Transverse colon (tissue), 4 donors: ENCODE measurements around the gene KSR1.

Experiments
- EP300 ChIP-seq: sonication (generic); formaldehyde crosslinking; IDR thresholded peaks from one replicate; pipeline ENCODE4 v1.6.1; 2017; ENCODE audit warnings: antibody characterized with exemption, low read depth
- POLR2A ChIP-seq: fragments of 450-650 bp; IDR thresholded peaks from one replicate; pipeline ENCODE4 v1.6.1; 2016; ENCODE audit warnings: antibody characterized with exemption, mild to moderate bottlenecking, moderate library complexity
- POLR2AphosphoS5 ChIP-seq, 3 donors: sonication (generic); formaldehyde crosslinking; IDR thresholded peaks; one replicate each; pipeline ENCODE4 v1.6.1; 2016; ENCODE audit warnings: antibody characterized with exemption in 3 of 3
- TF ChIP-seq, protein P1 (sequence below), 5 experiments: fragments of 200-600 bp in 3 of 5; fragments of 450-650 bp in 2 of 5; sonication (generic) in 3 of 5; IDR thresholded peaks; 1 replicate in 2 of 5; 2 replicates in 3 of 5; pipeline ENCODE4 v1.5.1; 2016 to 2017; ENCODE audit warnings: antibody characterized with exemption in 5 of 5, inconsistent platforms in 3 of 5, mild to moderate bottlenecking in 2 of 5, moderate library complexity in 1 of 5

DNA sequence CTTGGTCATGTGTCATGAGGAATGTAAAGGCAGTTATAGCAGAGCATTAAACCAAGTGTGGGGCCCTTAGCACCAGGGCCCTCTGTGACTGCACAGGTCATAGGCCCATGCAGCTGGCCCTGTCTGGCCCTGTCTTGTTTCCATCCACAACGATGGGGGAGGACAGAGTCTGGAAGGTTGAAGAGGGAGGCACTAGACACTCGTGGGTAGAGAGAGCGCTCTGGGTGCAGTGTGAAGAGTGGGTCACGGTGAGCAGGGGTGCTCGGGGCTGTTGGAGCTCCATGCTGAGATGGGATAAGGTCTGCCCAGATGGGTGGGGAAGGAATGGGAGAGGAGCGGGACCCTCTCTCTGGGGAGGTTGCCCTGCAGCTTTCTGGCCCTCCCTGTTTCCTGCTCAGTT lies 12.8 kb upstream of the KSR1 start:
- TF ChIP-seq EP300 (no peak), POLR2A (no peak), POLR2AphosphoS5 (IDR thresholded peaks at IDR 0.05) (no peak)
- TF ChIP-seq, protein P1, sequence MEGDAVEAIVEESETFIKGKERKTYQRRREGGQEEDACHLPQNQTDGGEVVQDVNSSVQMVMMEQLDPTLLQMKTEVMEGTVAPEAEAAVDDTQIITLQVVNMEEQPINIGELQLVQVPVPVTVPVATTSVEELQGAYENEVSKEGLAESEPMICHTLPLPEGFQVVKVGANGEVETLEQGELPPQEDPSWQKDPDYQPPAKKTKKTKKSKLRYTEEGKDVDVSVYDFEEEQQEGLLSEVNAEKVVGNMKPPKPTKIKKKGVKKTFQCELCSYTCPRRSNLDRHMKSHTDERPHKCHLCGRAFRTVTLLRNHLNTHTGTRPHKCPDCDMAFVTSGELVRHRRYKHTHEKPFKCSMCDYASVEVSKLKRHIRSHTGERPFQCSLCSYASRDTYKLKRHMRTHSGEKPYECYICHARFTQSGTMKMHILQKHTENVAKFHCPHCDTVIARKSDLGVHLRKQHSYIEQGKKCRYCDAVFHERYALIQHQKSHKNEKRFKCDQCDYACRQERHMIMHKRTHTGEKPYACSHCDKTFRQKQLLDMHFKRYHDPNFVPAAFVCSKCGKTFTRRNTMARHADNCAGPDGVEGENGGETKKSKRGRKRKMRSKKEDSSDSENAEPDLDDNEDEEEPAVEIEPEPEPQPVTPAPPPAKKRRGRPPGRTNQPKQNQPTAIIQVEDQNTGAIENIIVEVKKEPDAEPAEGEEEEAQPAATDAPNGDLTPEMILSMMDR (IDR thresholded peaks at IDR 0.05): no peak
